Keratinocyte (primary cell): ENCODE measurements around the gene PSAP. TPM values are rescaled to one million over a fixed set of nuclear protein-coding genes. Genes with fewer than 3 reads are reported as not detected.

Source experiments
- DNase-seq: peaks from one replicate; pipeline ENCODE4 v3.0.0-alpha.2; 2011; ENCODE audit warnings: low read depth, missing footprints, low spot score
- FAIRE-seq: peaks from 2 replicates; lab custom pipeline; 2011; peaks lifted over from hg19 to GRCh38; lab: Jason Lieb, UNC
- H2AFZ ChIP-seq: 2 replicates; pipeline ENCODE4 v1.6.0; 2012; ENCODE audit warnings: low read length, control low read depth, inconsistent platforms; ENCODE audit not compliant: control insufficient read depth
- H3K27ac ChIP-seq: 2 replicates; pipeline ENCODE4 v1.5.1; 2011; ENCODE audit warnings: low read length; ENCODE audit not compliant: control insufficient read depth, insufficient read depth
- H3K27me3 ChIP-seq: 3 replicates; pipeline ENCODE4 v1.6.0; 2011; ENCODE audit warnings: low read length; ENCODE audit not compliant: control insufficient read depth, insufficient read depth; ENCODE audit errors: extremely low read depth
- H3K36me3 ChIP-seq, 2 experiments: 2 replicates in 1 of 2; 3 replicates in 1 of 2; pipeline ENCODE4 v1.5.1; 2011; ENCODE audit warnings: low read length in 2 of 2, mild to moderate bottlenecking in 1 of 2; ENCODE audit not compliant: control insufficient read depth in 2 of 2, insufficient read depth in 2 of 2; ENCODE audit errors: extremely low read depth in 1 of 2
- H3K4me1 ChIP-seq: 3 replicates; pipeline ENCODE4 v1.5.1; 2011; ENCODE audit warnings: low read length; ENCODE audit not compliant: control insufficient read depth, insufficient read depth; ENCODE audit errors: extremely low read depth
- H3K4me2 ChIP-seq: 3 replicates; pipeline ENCODE4 v1.6.0; 2011; ENCODE audit warnings: low read depth, low read length; ENCODE audit not compliant: control insufficient read depth, insufficient read depth; ENCODE audit errors: extremely low read depth
- H3K4me3 ChIP-seq, 3 experiments: fragments of 200-600 bp in 1 of 3; sonication (generic) in 1 of 3; 2 replicates in 2 of 3; 3 replicates in 1 of 3; pipeline ENCODE4 v1.5.1; 2011 to 2016; ENCODE audit warnings: low read length in 3 of 3, mild to moderate bottlenecking in 3 of 3, control low read depth in 2 of 3, inconsistent platforms in 1 of 3, low read depth in 1 of 3, mixed read lengths in 1 of 3, mixed run types in 1 of 3, moderate library complexity in 1 of 3; ENCODE audit not compliant: control insufficient read depth in 2 of 3, insufficient read depth in 2 of 3; ENCODE audit errors: extremely low read depth in 1 of 3
- H3K79me2 ChIP-seq: 2 replicates; pipeline ENCODE4 v1.6.0; 2012; ENCODE audit warnings: low read length; ENCODE audit not compliant: control insufficient read depth, insufficient read depth
- H3K9ac ChIP-seq: 3 replicates; pipeline ENCODE4 v1.6.0; 2011; ENCODE audit warnings: low read length; ENCODE audit not compliant: control insufficient read depth, insufficient read depth; ENCODE audit errors: extremely low read depth
- H3K9me1 ChIP-seq: 3 replicates; pipeline ENCODE4 v1.6.0; 2011; ENCODE audit warnings: low read length; ENCODE audit not compliant: control insufficient read depth, insufficient read depth; ENCODE audit errors: extremely low read depth
- H3K9me3 ChIP-seq: 2 replicates; pipeline ENCODE4 v1.5.1; 2012; ENCODE audit warnings: low read depth, low read length; ENCODE audit not compliant: control insufficient read depth
- H4K20me1 ChIP-seq: 3 replicates; pipeline ENCODE4 v1.6.0; 2011; ENCODE audit warnings: low read length; ENCODE audit not compliant: control insufficient read depth, insufficient read depth; ENCODE audit errors: extremely low read depth
- EZH2 ChIP-seq: IDR thresholded peaks from one replicate; pipeline ENCODE4 v1.6.1; 2012; ENCODE audit warnings: inconsistent platforms, mild to moderate bottlenecking, low read length, moderate library complexity
- dilution Hi-C: fragments of 300-500 bp; cut with MboI; formaldehyde crosslinking; loops from one replicate; pipeline ENCODE4 v1.7.0; 2020; ENCODE audit warnings: low sequenced_read_pairs; ENCODE audit not compliant: extremely low pct_ligation_motif_present
- polyA plus RNA-seq, 5 experiments: library from polyadenylated mRNA; depleted of rRNA in 3 of 5; stranded (reverse) in 3 of 5; stranded (forward) in 1 of 5; unstranded in 1 of 5; fragments of >200 nt; gene quantifications; 1 replicate in 1 of 5; 2 replicates in 3 of 5; 3 replicates in 1 of 5; pipeline versions ENCODE4 v1.2.1 to v1.2.3, GENCODE V29; 2011 to 2012; ENCODE audit warnings: missing spikeins in 2 of 5, low read depth in 1 of 5, low replicate concordance in 1 of 5
- TF ChIP-seq, protein P1 (sequence below), 3 experiments: IDR thresholded peaks in 1 of 3; conservative IDR thresholded peaks in 1 of 3; optimal IDR thresholded peaks in 1 of 3; 2 replicates in 2 of 3; 3 replicates in 1 of 3; pipeline versions ENCODE3 to v1.5.1; 2011; ENCODE audit warnings: low read length in 3 of 3, mild to moderate bottlenecking in 3 of 3, moderate library complexity in 2 of 3, control low read depth in 1 of 3, inconsistent platforms in 1 of 3; ENCODE audit not compliant: insufficient read depth in 2 of 3; ENCODE audit errors: extremely low read depth in 1 of 3

The PSAP gene
- polyA plus RNA-seq, 1 donor (not counting 4 experiments of a cell fraction or from before 2014, with no cell fraction given): 1,075 TPM

DNA sequence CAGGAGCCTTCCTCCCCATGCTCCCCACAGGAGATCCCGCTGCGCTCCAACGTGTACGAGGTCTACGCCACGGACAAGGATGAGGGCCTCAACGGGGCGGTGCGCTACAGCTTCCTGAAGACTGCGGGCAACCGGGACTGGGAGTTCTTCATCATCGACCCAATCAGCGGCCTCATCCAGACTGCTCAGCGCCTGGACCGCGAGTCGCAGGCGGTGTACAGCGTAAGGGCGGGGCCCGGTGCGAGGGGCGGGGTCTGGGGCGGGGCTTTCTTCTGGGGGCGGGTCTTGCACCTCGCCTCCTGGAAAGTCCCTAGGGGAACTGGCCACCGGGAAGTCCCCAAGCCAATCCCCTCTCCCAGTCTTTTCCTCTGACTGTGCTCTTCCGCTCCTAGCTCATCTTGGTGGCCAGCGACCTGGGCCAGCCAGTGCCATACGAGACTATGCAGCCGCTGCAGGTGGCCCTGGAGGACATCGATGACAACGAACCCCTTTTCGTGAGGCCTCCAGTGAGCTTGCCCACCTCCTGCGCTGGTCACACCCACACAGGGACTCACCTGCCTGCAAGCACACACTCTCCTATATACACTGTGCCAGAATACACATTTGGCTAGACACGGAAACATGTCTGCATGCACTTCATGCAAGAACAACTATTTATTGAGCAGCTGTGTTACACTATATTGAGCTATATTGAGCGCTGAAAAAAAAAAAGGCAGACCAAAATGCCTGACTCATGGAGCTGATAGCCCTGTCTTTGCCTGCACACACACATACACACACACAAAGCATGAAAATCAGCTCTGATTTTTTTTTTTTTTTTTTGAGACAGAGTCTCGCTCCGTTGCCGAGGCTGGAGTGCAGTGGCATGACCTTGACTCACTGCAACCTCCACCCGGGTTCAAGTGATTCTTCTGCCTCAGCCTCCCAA, 45.0 kb downstream of the PSAP start:
- H3K27me3 ChIP-seq: peaks cover 13% of the 10 kb centered on the region
- FAIRE-seq: no peak
- DNase-seq: peak; percentile 9
- H3K4me3 ChIP-seq: no peak overlapping the region
- H3K9ac ChIP-seq: no peak overlapping the region
- dilution Hi-C loops: no loop called here
- H3K36me3 ChIP-seq: no peaks in the 10 kb centered on the region
- H3K9me1 ChIP-seq: no peaks in the 10 kb centered on the region
- H4K20me1 ChIP-seq: no peaks in the 10 kb centered on the region
- H3K4me2 ChIP-seq: peak overlapping the region; percentile 12
- TF ChIP-seq EZH2: no peak
- TF ChIP-seq, protein P1, sequence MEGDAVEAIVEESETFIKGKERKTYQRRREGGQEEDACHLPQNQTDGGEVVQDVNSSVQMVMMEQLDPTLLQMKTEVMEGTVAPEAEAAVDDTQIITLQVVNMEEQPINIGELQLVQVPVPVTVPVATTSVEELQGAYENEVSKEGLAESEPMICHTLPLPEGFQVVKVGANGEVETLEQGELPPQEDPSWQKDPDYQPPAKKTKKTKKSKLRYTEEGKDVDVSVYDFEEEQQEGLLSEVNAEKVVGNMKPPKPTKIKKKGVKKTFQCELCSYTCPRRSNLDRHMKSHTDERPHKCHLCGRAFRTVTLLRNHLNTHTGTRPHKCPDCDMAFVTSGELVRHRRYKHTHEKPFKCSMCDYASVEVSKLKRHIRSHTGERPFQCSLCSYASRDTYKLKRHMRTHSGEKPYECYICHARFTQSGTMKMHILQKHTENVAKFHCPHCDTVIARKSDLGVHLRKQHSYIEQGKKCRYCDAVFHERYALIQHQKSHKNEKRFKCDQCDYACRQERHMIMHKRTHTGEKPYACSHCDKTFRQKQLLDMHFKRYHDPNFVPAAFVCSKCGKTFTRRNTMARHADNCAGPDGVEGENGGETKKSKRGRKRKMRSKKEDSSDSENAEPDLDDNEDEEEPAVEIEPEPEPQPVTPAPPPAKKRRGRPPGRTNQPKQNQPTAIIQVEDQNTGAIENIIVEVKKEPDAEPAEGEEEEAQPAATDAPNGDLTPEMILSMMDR (optimal IDR thresholded peaks at IDR 0.05 in 1 of 3, IDR thresholded peaks at IDR 0.05 in 1 of 3, conservative IDR thresholded peaks at IDR 0.05 in 1 of 3; ENCODE audit: extremely low read depth in 1 of 3, insufficient read depth in 2 of 3, low read length in 3 of 3): no peak
- no peak overlapping the region for H3K27ac ChIP-seq
- H3K9me3 ChIP-seq: no peaks in the 10 kb centered on the region
- no peaks in the 10 kb centered on the region for H3K79me2 ChIP-seq
- no peaks in the 10 kb centered on the region for H3K4me1 ChIP-seq
- no peak overlapping the region for H2AFZ ChIP-seq

DNA sequence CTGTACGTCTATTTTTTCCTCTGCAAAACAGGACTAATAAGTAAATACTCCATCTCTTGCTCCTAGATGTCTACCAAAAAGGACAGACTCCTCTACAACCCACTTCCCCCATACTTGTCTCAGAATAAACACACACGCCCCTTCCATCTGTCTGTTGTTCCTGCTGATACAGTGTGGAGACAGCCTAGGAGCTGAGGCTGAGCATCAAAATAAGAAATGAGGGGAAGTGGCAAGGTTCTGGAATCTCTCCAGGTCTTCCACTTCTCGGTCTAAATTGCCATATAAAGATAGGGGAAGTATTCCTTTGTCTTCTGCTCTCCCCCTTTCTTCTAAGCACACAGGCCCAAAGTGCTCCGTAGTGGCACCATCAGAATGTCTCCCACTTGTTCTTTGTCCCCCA, 47.0 kb downstream of the PSAP start:
- no peaks in the 10 kb centered on the region for H3K4me1 ChIP-seq
- FAIRE-seq (no peak), DNase-seq (no peak)
- H4K20me1 ChIP-seq: no peaks in the 10 kb centered on the region
- no peak overlapping the region for H3K4me3 ChIP-seq
- no peak overlapping the region for H3K9ac ChIP-seq
- H3K9me3 ChIP-seq: no peaks in the 10 kb centered on the region
- no peak overlapping the region for H3K27ac ChIP-seq
- H3K79me2 ChIP-seq: no peaks in the 10 kb centered on the region
- H3K36me3 ChIP-seq: no peaks in the 10 kb centered on the region
- H3K9me1 ChIP-seq: no peaks in the 10 kb centered on the region
- H2AFZ ChIP-seq: no peak overlapping the region
- TF ChIP-seq, protein P1 (optimal IDR thresholded peaks at IDR 0.05 in 1 of 3, IDR thresholded peaks at IDR 0.05 in 1 of 3, conservative IDR thresholded peaks at IDR 0.05 in 1 of 3; ENCODE audit: extremely low read depth in 1 of 3, insufficient read depth in 2 of 3, low read length in 3 of 3): no peak
- no peak for TF ChIP-seq EZH2
- H3K27me3 ChIP-seq: peaks cover 16% of the 10 kb centered on the region
- dilution Hi-C loops: no loop called here
- H3K4me2 ChIP-seq: no peak overlapping the region
